Stimulated activated CD4-positive, alpha-beta T cell treated with anti-CD3 and anti-CD28 coated beads, TNF-alpha, amount 100 ng/mL, for 48 hours (primary cell): Measurements from ENCODE around the gene JAGN1.
"Not testable (repeated sequence)": the region's sequence is repeated elsewhere in the genome, so short reads cannot be mapped to it uniquely, and the experiment has no call there.

Experiments
- DNase-seq, 3 donors: peaks; one replicate each; pipeline ENCODE4 v3.0.0-alpha.2; 2020; ENCODE audit warnings: low read depth in 3 of 3

Gene JAGN1

DNA sequence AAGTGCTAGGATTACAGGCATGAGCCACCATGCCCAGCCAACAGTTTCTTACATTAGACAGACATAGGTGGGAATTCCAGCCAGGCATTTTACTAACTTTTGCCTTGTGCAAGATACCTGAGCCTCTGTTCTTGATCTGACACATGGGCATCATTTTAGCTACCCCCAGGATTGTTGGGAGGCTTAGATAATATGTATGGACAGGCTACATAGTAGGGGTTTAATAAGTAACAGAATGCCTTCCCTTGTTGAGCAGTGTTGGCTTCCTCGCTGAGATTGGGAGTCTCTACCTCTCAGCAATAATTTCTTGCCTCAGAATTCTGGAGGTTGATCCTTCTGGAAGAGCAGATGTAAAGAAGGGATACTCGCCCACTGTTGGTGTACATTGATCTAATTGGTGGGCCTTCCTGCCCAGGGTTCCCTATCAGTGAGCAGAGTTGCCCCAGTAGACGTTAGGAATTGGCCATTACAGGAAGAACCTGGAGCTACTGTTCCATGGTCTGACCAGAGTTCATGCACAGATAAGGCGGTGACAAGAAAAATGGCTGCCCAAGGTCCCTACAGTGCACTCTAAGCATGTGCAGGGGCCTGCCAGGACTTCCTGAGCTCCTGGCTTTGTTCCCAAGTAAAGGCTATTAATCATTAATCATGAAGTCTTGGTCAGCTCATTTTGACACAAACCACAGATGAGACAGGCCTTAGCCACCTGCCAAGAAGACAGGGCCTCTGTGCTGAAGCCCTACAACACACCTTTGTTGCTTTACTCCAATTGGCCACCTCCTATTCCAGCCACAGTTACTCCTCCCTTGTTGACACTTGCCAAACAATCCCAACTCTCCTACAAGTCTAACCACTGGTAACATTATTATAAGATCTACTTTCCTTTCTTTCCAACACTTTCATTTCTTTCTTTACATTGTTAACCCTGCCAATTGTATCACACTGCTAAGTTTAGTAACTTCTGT, 7.3 kb downstream of the JAGN1 start:
- DNase-seq = no peak

DNA sequence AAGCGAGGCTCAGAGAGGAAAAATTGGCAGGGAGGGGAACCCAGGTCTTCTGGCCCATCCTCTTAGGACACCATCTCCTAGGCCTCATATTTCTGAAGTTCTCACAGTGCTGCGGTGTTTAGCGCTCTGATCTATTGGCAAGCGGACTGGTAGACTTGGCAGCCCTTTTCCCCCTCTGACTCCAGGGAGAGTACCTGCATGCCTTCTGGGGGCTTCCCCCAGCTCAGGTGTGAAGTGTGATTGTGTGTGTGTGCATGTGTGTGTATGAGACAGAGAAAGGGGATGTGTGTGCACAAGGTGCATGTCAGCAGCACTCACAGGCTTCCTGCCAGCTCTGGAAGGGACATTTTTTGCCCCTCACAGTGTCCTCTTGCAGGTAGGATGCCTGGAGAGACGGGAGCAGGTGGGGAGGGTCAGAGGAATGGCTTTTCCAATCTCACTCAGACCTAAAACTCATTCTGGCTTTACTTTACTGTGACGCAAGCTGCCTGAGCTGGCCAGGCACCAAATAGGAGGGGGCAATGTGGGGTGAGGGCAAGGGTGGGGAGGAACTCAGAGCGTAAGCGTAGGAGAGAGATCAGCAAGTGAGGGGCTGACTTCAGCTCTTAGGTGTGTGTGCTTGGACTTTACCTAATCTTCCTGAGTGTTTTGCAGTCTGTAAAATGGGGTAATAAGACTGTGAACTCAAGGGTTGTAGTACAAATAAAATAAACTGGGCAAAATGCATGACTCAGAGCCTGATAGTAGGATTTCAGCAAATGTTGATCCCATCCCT, 8.2 kb downstream of the JAGN1 start:
- no peak for DNase-seq

DNA sequence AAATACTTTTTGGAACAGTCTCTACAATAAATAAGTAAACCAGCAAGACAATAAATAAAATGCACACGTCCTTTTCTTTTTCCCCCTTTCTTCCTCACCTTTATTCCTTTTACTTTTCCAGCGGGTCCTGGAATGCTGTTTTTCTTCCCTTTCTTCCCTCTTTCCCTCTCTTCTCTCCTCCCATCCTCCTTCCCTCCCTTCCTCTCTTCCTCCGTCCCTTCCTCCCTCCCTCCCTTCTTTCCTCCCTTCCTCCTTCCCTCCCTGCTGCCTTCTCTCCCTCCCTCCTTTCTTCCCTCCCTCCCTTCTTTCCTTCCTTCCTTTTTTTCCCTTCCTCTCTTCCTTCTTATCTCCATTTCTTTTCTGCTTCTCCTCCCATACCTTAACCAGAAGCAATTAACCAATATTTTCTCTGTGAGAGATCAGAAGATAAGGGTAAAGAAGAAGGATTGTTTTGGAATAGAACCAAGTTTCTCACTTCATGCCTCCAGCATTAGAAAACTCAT, 8.9 kb downstream of the JAGN1 start:
- no peak for DNase-seq

DNA sequence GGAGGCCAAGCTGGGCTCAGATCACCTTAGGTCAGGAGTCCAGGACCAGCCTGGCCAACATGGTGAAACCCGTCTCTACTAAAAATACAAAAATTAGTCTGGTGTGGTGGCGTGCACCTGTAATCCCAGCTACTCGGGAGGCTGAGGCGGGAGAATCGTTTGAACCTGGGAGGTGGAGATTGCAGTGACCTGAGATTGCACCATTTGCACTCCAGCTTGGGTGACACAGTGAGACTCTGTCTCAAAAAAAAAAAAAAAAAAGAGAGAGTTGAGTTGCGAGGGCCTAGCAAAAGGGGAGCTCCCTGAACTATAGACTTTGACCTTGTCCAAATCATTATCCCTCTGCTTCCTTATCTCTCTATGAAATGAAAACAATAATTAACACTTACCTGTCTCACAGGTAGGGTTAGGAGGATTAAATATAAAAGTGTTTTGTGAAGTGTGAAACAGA, 10.6 kb downstream of the JAGN1 start:
- DNase-seq = not testable (repeated sequence)

DNA sequence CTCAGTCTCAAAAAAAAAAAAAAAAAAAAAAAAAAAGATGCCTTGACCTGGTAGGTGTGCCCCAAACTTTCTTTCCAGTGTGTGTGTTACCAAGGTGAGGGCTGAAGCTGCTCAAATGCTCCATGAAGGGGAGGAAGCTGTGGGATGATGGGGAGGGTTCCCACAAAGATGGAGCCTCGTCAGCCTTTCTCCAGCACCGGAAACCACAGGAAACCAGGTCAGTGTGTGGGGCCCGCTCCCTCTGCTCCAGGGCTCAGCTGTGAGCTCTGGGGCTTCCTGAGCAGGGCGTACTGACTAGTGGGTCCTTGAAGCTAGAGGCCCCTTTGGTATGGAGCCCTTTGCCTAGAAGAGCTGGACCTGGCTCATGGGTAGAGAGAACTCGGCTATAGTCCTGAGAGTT, 11.6 kb downstream of the JAGN1 start:
- DNase-seq = no peak

DNA sequence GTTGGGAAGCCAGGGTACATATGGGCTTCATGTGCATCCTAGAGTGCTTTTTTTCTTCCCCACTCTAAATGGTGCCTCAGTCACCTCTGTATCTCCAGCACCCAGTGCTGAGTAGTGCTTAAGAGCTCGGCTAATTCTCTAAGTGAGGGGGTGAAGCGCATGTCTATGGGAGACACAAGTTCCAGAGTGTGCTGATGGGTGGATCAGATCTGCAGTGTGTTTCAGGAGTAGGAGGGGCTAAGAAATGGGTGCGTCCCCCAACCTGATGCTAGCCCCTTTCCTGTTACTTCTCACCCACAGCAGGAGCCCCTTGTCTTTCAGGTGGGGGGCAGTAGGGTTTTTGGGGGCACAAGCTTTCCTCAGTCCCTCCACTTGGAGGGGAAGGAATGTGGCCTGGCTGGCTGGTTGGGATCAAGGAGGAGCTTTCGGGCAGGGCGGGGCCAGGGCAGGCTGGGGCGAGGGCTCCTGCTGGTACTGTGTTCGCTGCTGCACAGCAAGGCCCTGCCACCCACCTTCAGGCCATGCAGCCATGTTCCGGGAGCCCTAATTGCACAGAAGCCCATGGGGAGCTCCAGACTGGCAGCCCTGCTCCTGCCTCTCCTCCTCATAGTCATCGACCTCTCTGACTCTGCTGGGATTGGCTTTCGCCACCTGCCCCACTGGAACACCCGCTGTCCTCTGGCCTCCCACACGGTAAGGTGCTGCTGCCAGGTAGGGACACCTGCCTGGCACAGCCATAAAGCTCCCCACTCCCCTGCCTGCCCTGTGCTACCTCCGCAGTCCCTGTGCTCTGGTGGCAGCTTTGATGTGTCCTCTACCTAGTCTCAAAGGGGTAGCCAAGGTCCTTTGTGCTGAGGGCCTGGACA, 12.2 kb downstream of the JAGN1 start, which contains the start of gene IL17RE:
IL17RE (plus strand) TSS at position 477 of the 866 bp plus-strand sequence; CDS start at position 562, 85 bp downstream.
- DNase-seq = no peak

DNA sequence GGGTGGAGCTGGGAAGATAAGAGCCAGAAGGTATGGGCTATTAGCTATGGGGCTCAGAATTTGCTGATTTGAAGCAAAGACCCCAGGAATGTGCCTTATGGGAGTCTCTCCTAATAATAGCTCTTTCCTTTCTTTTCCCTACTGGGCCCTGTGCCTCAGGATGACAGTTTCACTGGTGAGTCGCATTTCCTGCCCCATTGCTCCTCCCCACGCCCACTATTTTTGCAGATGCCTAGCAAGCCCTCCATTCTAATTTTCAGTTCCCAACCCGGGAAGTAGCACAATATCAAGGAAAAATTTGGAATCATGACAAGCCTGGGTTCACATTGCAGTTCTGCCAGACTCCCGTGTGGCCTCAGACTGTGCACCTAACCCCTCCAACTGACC, 12.8 kb downstream of the JAGN1 start:
- no peak for DNase-seq

DNA sequence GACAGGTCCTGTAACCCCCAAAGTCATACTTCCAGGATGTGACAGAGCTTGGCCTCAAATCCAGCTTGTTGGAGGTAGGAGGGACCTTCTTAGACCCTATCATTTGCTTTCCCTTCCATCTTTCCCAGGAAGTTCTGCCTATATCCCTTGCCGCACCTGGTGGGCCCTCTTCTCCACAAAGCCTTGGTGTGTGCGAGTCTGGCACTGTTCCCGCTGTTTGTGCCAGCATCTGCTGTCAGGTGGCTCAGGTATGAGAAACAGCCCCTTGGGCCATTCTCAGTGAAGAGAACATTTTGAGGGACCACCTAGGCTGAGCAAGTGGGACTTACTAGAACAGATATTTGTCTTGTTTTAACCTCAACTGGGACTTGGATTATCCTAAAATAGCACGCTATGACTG, 13.5 kb downstream of the JAGN1 start:
- DNase-seq = no peak

DNA sequence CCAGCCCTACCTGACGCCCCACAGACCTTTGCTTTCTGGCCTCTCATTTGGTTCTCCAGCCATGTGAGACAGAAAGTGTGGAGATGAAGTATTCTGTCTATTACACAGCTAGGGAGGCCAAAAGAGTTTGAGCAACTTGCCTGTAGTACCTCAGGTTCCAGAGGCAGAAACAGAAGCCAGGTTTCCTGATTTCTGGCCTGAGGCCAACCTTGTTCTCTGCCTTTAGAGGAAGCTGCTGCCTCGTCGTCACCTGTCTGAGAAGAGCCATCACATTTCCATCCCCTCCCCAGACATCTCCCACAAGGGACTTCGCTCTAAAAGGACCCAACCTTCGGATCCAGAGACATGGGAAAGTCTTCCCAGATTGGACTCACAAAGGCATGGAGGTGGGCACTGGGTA, 16.1 kb downstream of the JAGN1 start:
- no peak for DNase-seq

DNA sequence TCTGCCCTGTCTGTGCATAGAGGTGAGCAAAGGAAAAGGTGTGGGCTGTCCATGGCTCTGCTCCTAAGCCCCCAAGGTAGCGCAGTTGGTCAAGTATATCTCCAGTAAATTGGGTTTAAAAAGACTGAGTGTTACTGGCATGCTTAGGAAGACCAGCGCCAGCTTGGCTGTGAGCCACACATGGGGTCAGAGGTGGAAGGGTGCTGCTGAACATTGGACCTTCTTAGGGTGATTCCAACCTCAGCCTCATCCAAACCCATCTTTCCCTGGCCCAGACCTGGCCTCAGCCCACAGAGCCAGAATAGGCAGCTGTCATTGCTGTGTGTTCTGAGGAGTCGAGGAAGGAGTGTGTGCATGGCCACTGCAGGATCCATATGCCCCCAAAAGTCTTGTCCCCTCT, 17.9 kb downstream of the JAGN1 start:
- no peak for DNase-seq

DNA sequence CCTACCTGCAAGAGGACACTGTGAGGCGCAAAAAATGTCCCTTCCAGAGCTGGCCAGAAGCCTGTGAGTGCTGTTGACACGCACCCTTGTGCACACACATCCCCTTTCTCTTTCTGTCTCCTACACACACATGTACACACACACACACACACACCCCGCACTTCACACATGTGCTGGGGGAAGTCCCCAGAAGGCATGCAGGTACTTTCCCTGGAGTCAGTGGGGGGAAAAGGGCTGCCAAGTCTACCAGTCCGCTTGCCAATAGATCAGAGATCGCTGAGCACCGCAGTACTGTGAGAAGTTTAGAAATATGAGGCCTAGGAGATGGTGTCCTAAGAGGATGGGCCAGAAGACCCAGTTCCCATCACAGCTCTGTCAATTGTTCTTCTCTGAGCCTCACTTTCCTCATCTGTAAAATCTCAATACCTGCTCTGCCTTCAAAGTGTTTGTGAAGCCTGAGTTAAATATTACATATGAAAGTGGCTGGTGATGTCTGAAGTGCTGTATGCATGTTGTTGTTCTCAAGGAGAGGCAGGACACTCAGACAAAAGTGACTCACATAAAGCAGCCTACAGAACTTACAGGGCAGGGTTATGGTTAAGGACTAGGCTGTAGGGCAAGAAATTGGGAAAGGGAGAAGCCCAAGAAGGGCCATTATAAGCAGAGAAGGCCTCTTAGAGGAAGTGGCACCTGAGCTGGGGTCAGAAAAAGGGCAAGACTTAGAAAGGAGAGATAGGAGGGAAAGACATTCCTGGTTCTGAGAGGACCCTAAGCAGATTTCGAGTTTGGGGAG, 19.0 kb downstream of the JAGN1 start:
- no peak for DNase-seq

DNA sequence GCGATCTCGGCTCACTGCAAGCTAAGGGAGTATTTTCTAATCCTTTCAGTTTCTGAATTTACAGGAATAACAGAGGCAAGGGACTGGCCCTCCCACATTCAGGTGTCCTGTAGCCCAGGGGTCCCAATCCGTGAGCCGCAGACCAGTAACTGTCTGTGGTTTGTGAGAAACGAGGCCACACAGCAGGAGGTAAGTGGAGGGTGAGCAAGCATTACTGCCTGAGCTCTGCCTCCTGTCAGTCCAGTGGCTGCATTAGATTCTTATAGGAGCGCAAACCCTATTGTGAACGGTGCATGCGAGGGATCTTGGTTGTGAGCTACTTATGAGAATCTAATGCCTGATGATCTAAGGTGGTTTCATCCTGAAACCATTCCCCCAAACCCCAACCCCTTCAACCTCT, 21.5 kb downstream of the JAGN1 start:
- no peak for DNase-seq

DNA sequence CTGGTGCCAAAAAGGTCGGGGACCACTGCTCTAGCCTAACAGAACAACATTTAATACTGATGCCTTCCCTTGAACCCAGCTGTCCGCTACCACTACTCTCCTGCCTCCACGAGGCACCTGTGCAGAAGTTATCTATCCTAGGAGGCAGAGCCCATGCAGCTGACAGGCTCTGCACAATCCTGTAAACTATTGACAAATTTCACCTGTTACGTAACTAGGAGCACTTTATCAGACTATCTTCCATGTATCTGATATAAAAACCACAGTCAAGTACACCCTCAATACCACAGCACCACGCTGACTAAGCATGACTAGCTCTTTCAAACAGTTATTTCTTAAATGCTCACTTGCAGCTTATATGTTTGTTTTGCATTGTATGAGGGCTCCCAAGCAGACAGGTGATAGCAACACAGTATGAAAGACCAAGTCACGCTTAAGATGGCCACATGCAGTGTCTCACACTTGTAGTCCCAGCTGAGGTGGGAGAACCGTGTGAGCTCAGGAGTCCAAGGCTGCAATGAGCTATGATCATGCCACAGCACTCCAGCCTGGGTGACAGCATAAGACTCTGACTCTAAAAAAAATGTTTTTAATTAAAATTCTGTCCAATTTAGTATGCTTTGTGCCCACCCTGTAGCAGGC, 22.0 kb downstream of the JAGN1 start:
- DNase-seq = no peak

DNA sequence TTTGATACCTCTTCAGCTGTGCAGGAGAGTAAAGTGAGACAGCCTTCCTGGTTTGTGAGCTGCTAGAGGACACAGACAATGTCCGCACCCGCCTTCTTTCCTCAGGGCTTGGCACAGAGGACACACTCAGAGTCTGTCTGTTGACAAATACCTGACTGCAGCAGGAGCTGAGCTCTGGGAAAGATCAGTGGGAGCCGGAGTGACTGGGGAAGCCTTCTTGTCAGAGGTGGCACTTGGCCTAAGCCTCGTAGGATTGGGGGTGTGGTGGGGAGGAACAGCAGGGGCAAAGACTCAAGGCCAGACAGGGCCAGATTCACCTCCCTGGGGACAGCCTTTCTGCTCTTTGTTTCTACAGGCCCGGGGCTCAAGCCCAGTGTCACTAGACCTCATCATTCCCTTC, 23.2 kb downstream of the JAGN1 start:
- DNase-seq = no peak

DNA sequence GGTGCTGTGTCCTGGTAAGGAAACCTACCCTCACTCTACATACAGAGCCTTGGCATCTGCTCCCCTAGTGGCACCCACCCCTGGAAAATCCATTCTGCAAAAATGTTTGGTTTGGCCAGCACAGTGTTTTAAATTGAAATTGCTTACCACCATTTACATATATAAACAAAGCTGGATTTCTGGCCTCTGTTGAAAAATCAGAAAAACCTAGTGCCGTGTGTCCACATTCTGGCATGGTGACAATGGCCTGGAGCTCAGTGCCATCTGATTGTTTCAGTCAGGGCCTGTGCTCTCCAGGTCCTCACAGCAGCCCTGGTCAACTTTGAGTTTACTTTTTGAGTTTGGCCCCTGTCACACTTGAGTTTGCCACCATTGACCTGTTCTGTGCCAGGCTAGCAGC, 23.6 kb downstream of the JAGN1 start:
- DNase-seq = no peak

DNA sequence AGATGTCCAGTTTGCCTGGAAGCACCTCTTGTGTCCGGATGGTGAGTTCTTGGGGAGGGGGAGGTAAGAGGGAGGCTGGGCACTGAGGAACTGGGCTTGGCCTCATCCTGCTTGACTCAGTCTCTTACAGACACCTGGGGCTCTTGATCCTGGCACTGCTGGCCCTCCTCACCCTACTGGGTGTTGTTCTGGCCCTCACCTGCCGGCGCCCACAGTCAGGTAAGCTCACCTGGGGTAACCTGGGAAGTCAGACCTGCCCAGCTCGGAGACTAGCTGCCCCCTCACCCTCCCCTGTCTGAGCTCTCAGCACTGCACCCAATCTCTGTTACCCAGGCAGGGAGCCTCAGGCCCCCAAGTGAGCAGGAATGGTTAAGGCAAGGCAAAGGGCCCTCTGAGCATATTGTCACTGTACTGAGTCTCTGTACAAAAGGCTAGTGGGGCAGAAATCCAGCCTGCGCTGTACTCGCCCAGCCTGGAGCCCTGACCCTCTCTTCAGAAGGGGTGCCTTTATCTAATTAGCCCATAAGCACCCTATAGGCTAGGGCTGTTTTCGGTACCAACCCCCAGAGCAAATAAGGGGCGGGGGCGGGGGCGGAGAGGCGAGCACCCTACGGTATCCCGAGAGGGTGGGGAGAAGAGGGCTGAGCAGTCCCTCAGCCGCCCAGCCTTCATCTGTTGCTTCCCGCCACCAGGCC, 24.3 kb downstream of the JAGN1 start:
- no peak for DNase-seq

DNA sequence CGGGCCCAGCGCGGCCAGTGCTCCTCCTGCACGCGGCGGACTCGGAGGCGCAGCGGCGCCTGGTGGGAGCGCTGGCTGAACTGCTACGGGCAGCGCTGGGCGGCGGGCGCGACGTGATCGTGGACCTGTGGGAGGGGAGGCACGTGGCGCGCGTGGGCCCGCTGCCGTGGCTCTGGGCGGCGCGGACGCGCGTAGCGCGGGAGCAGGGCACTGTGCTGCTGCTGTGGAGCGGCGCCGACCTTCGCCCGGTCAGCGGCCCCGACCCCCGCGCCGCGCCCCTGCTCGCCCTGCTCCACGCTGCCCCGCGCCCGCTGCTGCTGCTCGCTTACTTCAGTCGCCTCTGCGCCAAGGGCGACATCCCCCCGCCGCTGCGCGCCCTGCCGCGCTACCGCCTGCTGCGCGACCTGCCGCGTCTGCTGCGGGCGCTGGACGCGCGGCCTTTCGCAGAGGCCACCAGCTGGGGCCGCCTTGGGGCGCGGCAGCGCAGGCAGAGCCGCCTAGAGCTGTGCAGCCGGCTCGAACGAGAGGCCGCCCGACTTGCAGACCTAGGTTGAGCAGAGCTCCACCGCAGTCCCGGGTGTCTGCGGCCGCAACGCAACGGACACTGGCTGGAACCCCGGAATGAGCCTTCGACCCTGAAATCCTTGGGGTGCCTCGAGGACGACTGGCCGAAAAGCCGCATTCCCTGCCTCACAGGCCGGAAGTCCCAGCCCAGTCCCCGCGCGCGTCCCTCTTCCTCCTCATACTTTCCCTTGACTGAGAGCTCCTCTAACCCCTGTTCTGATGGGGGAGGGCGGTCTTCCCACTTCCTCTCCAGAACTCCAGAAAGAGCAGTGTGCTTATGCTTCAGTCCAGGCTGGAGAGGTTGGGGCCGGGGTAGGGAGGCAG, 25.1 kb downstream of the JAGN1 start:
- no peak for DNase-seq

DNA sequence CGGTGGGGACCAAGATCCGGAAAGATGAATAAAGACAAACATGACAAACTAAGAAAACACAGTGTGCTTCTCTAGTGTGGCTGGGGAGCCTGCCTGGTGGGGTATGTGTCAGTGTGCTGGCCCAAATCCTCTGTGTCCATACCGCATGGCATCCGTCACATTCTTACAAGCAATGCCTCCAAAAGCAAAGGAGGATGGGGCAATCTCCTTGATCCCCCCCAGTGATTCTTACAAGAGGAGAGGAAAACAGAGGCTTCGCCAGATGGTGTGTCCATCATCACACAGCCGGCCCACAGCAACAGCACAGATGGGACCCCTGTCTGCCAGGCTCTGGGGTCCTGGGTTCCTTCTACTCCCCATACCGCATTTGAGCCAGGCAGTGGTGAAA, 25.9 kb downstream of the JAGN1 start:
- no peak for DNase-seq
